ENCODE results near the gene ECEL1.

Gene ECEL1

GRCh38 chr2:232437195-232437571 is 50.5 kb downstream of the ECEL1 start:
- Histone ChIP-seq H3K36me3 (ENCODE audit: control insufficient read depth, insufficient read depth, low read length) (no peaks in the 10 kb centered on the region), H3K4me3 (replicated peaks; ENCODE audit: low read depth, low read length) (no peak overlapping the region), H3K27me3 (replicated peaks; ENCODE audit: control insufficient read depth, insufficient read depth, low read length) (no peaks in the 10 kb centered on the region; the same call in 1 of the 2 replicates)
- no peak for DNase-seq (ENCODE audit: extremely low read depth, insufficient read length)
- no peak for TF ChIP-seq CTCF (IDR thresholded peaks at IDR 0.05; ENCODE audit: insufficient read depth, low read length, poor library complexity, severe bottlenecking)

DNA sequence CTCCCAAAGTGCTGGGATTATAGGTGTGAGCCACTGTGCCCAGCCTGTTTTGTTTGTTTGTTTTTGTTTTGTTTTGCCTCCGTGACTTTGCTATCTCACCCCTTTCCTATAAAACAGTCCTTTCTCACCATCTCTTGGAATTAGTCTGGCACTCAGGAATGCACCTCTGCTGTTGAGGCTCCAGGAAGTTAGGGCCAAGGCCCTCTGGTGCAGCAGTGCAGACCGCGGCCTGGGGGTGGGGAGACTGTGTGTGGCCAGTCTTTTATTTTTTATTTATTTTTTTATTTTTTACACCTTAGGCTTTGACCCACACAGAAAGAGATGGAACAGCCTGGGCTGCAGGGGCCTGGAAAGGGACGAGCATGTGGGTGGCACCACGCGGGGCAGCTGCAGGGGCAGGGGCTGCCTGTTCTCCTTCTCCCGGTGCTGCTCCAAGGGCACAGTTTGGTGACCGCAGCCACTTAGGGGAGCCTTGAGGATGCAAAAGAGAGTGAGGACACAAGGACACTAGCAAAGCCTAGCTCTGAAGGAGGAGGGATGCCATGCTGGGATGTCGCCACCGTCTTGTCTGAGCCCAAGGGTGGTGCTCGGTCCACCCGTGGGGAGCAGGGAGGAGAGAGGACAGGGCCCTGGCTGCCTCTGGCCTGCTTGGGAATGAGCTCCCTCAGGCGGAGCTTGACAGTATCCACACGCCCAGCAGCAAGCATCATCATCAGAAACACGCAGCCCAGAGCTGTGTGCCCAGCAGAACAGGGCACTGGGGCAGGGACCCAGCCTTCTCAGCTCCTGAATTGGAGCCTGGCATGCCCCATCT is 51.0 kb downstream of the ECEL1 start:
- no peak for DNase-seq (ENCODE audit: extremely low read depth, insufficient read length)
- Histone ChIP-seq H3K36me3 (ENCODE audit: control insufficient read depth, insufficient read depth, low read length) (no peaks in the 10 kb centered on the region), H3K4me3 (replicated peaks; ENCODE audit: low read depth, low read length) (no peak overlapping the region), H3K27me3 (replicated peaks; ENCODE audit: control insufficient read depth, insufficient read depth, low read length) (no peaks in the 10 kb centered on the region; the same call in 1 of the 2 replicates)
- TF ChIP-seq CTCF (IDR thresholded peaks at IDR 0.05; ENCODE audit: insufficient read depth, low read length, poor library complexity, severe bottlenecking), result no peak

- Histone ChIP-seq H3K4me3 (replicated peaks; ENCODE audit: low read depth, low read length) (no peak overlapping the region), H3K36me3 (ENCODE audit: control insufficient read depth, insufficient read depth, low read length) (no peaks in the 10 kb centered on the region), H3K27me3 (replicated peaks; ENCODE audit: control insufficient read depth, insufficient read depth, low read length) (no peaks in the 10 kb centered on the region; the same call in 1 of the 2 replicates)
- no peak for TF ChIP-seq CTCF (IDR thresholded peaks at IDR 0.05; ENCODE audit: insufficient read depth, low read length, poor library complexity, severe bottlenecking)
- no peak for DNase-seq (ENCODE audit: extremely low read depth, insufficient read length)
Measured at GRCh38 chr2:232435805-232436204, 51.8 kb downstream of the ECEL1 start.

DNA sequence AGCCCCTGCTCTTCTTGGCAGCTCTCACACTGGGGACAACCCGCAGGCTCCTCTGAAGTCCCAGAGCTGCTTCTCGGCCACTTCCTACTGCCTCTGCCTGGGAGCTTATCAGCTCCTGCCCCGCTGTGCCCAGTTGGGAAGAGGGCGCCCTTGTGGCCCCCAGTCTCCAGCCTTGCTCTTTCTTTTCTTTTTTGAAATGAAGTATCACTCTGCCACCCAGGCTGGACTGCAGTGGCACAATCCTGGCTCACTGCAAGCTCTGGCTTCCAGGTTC is 52.3 kb downstream of the ECEL1 start:
- no peaks in the 10 kb centered on the region; the same call in 1 of the 2 replicates for H3K27me3 ChIP-seq (replicated peaks; ENCODE audit: control insufficient read depth, insufficient read depth, low read length)
- H3K36me3 ChIP-seq (ENCODE audit: control insufficient read depth, insufficient read depth, low read length), result no peaks in the 10 kb centered on the region
- TF ChIP-seq CTCF (IDR thresholded peaks at IDR 0.05; ENCODE audit: insufficient read depth, low read length, poor library complexity, severe bottlenecking), result no peak
- no peak overlapping the region for H3K4me3 ChIP-seq (replicated peaks; ENCODE audit: low read depth, low read length)
- DNase-seq (ENCODE audit: extremely low read depth, insufficient read length), result no peak

DNA sequence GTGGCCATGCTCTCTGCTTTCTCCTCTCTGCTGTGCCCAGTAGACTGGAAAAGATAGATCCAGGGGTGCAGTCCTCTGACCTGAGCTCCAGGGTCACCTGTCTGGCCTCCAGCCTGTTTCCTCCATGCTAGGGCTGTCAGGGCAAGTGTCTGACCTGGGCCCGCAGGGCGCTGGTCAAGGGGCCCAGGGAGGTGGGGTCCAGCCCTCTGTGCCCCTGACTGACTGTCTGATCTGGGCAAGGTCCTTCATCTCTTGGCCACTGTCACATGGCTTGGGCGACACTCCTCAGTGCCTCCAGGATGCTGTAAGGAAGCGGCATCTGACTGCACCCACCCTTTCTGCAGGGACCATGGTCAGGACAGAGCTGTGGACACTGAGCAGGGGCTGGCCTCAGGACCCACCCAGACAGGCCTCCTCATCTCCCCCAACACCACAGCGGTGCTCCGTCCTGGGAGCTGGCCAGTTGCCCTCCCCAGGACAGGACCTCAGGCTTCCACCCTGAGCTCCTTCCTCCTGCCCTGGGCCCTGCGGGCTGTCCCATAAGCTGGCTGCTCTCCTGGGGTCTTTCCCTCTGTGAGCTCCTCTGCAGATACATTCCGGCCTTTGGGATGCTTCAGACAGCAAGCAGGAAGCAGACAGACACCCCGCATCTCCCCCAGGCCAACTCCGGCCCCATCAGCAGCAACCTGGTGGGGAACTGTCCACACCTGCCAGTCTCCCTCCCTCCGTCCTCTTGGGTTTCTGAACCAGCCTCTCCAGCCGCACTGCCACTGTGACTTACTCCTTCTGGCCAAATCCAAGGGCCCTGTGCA is 52.9 kb downstream of the ECEL1 start:
- no peak overlapping the region for H3K4me3 ChIP-seq (replicated peaks; ENCODE audit: low read depth, low read length)
- no peak for DNase-seq (ENCODE audit: extremely low read depth, insufficient read length)
- TF ChIP-seq CTCF (IDR thresholded peaks at IDR 0.05; ENCODE audit: insufficient read depth, low read length, poor library complexity, severe bottlenecking), result no peak
- H3K27me3 ChIP-seq (replicated peaks; ENCODE audit: control insufficient read depth, insufficient read depth, low read length), result no peaks in the 10 kb centered on the region; the same call in 1 of the 2 replicates
- no peaks in the 10 kb centered on the region for H3K36me3 ChIP-seq (ENCODE audit: control insufficient read depth, insufficient read depth, low read length)
